UCSD-AML1 (cell line): ENCODE measurements around the gene NIN.

Source experiments
- DNase-seq: peaks from one replicate; lab custom pipeline; 2025; ENCODE audit not compliant: unreplicated experiment; lab: John Stamatoyannopoulos, UW

NIN gene

DNA sequence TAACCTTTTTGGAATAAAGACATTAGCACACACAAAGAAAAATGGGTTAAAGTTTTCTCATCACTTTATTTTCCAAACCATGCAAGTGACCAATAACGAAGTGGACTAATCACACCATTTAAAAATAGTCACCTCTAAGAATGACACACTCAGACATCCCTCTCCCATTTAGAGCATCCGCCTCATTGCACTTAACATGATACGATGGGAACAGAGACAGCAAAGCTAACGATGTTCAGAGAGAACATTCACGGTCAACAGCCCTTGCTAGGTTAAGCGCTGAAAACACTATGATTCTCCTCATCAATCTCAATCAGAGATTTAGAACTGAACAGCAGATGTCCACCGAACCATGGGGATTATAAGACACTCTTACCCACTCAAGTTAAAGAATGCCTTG lies 35.8 kb downstream of the NIN start:
- DNase-seq: no peak

GRCh38 chr14:50794068-50794645 lies 36.8 kb downstream of the NIN start:
- no peak for DNase-seq

DNA sequence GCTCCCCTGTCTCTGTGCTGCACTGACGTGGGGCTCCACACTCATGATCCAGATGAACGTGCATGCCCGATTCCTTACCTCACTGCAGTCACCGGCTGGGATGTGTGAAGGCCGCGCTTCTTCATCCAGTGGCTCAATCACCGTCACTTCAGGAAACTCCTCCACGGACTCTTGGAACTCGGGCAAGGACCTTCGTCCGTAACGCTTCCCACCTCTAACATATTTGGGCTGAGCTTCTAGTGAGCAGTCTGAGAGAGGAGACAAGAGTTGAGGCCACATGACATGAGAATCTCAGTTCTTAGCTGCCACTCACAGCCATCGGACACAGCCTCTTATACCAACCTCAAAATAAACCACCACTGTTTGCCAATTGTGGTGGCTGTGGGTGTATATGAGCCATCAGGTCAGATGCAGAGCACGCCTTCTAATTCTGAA lies 38.3 kb downstream of the NIN start:
- DNase-seq: no peak

DNA sequence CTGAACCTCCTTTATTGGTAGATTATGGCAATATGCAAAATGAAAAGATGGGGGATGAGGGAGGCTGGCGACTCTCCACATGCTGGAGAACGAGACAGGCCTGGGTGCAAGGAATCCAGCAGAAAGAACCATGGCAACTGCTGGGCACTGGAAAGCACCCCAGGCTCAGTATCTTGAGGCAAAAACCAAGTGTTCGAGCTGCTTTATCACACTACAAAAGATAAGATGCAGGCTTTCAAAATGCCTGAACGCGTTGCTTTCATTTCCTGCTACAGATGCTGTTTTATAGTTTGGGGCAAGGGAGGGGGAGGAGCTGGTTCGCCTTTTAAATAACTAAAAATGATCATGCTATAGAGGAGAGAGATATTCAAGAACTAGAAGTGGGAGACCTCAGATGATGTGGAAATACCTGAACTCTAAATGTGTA lies 38.9 kb downstream of the NIN start:
- DNase-seq: no peak

- DNase-seq: no peak
Measured at GRCh38 chr14:50791201-50791600, 39.8 kb downstream of the NIN start.

DNA sequence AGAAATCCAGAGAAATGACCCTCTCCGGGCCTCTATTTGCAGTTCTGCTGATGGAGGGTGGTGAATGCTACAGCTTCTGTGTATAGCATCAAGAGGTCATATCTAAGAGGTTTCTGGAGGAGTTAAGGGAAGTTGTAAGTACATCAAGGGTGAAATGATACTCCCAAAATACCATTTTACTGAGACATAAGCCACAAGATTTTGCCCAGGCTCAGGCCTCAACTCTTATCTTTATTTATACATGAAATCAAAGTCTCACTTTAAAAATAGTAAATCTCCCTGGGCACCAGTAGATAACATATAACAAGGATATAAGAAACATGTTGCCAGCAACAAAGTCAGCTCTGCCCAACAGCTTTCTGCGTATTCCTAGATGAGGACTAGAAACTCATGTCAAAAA lies 40.4 kb downstream of the NIN start:
- DNase-seq: no peak

- no peak for DNase-seq
Measured at GRCh38 chr14:50786751-50787464, 44.1 kb downstream of the NIN start.

GRCh38 chr14:50785457-50786063 lies 45.4 kb downstream of the NIN start:
- DNase-seq: no peak

DNA sequence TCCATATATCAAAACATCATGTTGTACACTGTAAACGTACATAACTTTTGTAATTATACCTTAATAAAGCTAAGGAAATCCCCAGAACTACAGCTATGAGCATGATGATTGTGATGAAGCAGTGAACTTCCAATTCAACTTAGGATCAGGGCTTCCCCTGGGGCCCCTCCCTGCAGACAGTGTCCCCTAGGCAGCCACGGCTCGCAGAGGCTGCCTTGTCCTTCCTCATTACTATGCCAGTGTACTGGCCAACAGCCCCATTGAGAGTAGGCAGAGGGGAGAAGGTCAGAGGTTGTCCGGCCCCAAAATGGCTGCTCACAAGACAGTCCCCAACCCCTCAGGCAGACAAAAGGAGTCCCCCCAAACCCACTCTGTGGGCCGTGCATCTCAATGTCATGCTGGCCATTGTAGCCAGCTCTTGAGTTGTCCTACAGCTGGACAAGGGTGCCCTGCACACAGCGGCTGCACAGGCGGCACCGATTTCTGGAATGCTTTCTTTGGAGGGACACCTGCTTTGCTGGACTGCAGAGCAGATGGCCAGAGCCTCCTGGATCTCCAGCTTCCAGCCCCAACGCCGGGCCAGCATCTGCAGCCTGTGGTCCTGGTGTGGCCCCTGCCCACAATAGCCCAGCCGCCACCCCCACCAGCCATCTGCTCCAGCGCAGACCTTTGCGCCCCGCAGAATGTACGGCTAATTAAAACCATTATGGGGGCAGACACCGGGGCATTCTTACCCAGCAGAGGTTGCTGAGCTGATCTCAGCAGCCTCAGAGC lies 46.1 kb downstream of the NIN start:
- no peak for DNase-seq

- DNase-seq: no peak
Measured at GRCh38 chr14:50783563-50783962, 47.4 kb downstream of the NIN start.

- DNase-seq: no peak
Measured at GRCh38 chr14:50780393-50780792, 50.6 kb downstream of the NIN start.

DNA sequence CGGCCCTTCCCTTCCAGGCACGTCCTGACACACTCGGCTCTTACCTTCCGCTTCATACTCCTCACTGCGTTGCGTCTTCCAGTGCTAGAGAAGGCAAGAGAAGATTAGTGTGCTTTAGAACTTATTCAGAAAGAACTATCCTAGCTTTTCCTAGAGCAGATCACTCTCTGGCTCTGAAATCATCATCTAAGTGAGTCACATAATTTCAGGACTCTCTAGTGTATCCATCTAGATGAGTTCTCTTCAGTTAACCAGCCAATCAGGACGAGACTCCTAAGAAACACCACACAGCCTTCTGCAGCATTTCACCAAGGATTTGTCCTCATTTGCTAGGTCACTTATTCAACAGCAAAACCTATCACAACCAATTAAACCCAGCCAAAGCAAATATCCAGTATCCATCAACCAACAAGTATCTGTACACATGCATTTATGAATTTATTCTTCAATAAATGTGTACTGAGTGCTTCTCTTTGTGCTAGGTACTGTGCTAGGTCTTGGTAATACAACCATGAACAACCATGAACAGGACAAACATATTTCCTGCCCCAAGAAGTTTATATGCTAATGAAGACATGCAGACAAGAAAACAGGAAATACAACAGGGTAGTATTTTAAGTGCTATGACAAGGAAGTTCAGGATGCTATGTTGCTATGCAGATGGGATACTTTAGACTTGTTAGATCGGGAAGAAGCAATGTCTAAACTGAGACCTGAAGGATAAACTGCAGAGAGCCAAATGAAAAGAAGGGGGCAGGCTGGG lies 52.1 kb downstream of the NIN start:
- no peak for DNase-seq

- DNase-seq: no peak
Measured at GRCh38 chr14:50776522-50776921, 54.4 kb downstream of the NIN start.

DNA sequence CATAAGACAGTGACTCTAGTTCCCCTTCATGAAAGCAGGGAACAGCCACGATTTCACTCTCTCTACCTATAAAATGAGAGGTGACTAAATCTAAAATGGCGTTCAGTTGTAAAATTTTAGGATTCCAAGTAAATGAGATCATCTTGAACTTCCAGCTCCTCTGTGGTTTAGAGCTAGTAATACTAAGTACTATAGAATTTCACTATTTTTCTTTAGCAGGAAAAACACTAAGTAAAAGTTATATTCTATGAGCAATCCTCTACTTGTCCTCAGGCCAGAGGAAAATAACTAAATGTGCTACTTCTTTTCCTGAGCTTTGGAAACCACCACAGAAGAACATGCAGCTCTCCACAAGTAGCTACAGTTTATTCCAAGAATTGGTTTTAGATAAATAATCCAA lies 55.6 kb downstream of the NIN start:
- no peak for DNase-seq

GRCh38 chr14:50774542-50775267 lies 56.3 kb downstream of the NIN start:
- no peak for DNase-seq

DNA sequence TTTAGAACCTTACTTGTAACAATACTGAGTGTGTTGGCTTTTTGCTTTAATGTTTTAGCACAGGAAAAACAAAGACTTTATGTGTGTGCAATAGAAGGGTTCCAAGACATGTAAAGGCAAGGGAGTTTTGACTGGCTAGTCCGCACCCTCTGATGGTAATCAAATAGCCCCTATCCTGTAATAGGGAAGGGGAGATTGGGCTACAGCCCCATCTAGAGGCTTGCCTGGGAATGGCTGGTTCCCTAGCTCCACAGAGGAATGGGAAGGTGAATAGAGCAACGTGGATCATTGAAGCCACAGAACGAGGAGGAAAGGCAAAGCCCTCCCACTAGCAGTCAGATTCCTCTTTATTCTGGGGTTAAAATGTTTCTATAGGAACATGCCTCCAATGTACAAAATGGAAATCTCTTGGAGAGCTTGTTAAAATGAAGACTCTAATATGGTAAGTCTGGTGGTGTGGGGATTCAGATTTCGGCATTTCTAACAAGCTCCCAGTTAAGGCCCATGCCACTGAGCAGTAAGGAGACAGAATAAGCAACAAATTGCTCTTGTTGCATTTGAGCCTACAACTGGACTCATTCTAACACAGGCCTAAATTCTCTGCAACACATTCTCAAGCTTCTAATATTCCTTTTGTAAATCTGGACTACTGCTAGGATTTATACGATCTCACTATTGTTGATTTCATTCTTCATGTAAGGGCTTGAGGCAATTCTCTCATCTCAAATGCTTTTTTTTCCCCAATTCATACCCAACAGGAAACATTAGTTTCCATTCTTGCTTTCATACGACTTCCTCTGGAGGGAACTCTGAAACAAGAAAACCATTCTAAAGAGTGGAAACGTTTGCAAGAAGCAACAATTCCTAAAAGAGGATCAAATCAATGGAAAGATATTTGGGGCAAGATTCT lies 57.1 kb downstream of the NIN start:
- DNase-seq: peak; percentile 29

DNA sequence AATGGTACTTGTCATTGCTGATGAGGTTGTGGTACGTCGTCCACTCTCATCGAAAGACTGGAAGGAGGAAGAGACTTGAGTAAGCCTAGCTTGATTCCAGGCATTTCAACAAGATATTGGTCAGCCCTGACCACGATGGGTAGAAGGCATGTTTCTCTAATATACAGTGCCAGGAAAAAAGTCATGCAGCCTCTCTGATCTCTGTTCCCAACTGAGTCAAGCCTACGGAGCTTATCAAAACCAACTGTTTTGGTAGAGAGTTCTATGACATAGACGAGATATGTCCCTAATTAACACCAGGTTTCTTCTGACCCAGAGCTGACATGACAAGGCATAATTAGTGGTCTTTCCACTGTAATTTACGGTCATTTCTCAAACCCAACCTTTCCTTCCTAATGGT lies 58.5 kb downstream of the NIN start:
- no peak for DNase-seq

DNA sequence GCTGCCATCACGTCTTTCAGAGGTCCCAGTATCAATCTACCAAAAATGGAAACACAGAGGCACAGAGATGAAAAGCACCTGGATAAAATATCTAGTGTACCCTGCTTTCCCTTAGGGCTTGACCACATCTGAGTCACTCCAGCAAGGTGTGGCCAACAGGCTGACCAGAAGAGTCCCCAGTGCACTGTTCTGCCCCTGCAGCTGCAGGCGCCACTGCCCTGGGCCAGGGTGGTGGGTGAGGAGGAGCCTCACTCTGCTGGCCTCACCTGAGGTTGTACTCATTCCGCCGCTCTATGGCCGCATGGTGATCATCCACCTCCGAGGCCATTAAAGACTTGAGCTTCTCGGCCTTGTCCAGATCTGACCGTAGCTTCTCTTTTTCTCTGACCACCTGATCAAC lies 60.4 kb downstream of the NIN start:
- DNase-seq: no peak

GRCh38 chr14:50769863-50770500 lies 61.0 kb downstream of the NIN start:
- DNase-seq: no peak
